B cell (primary cell): ENCODE data around the gene FAM78B. TPM values are rescaled to one million over a fixed set of nuclear protein-coding genes. Genes with fewer than 3 reads are reported as not detected.

Experiments used
- ATAC-seq: fragments of 200-7000 bp; cut with Tn5 transposase; one replicate; pipeline ENCODE4 v1.10.0; 2021; ENCODE audit warnings: low read depth, mild to moderate bottlenecking, moderate number of reproducible peaks, moderate library complexity
- CTCF ChIA-PET: fragments of 350-600 bp; sonication (Branson Sonifier 250); formaldehyde crosslinking; loops from one replicate; lab custom pipeline; 2021; ENCODE audit warnings: antibody characterized with exemption, inconsistent platforms; lab: Charles Lee
- POLR2A ChIA-PET: fragments of 350-600 bp; sonication (Branson Sonifier 250); formaldehyde crosslinking; loops from one replicate; lab custom pipeline; 2021; ENCODE audit warnings: antibody characterized with exemption; lab: Charles Lee
- DNase-seq: peaks from one replicate; pipeline ENCODE4 v3.0.0; 2013
- H2AFZ ChIP-seq: 2 replicates; pipeline ENCODE4 v1.6.1; 2012; ENCODE audit warnings: mild to moderate bottlenecking, low read depth, low read length; ENCODE audit not compliant: insufficient read depth, poor library complexity, severe bottlenecking
- H3K27ac ChIP-seq, 2 donors: 1 replicate in 1 of 2; 2 replicates in 1 of 2; pipeline ENCODE4 v1.5.1; 2012 to 2013; ENCODE audit warnings: low read length in 2 of 2, mild to moderate bottlenecking in 2 of 2, moderate library complexity in 1 of 2
- H3K27me3 ChIP-seq, 4 experiments: fragments of 200-600 bp in 1 of 4; sonication (generic) in 1 of 4; replicated peaks in 1 of 4; 1 replicate in 2 of 4; 2 replicates in 2 of 4; pipeline versions ENCODE4 v1.6.1 to v1.7.0; 2013 to 2016; ENCODE audit warnings: low read length in 3 of 4, mild to moderate bottlenecking in 2 of 4, mixed read lengths in 1 of 4, moderate library complexity in 1 of 4; ENCODE audit not compliant: insufficient read depth in 4 of 4, control insufficient read depth in 3 of 4; ENCODE audit errors: control extremely low read depth in 1 of 4
- H3K36me3 ChIP-seq, 2 experiments: replicated peaks in 1 of 2; 1 replicate in 1 of 2; 2 replicates in 1 of 2; pipeline versions ENCODE4 v1.6.1 to v1.7.1; 2013; ENCODE audit warnings: low read length in 1 of 2; ENCODE audit not compliant: insufficient read depth in 2 of 2, control insufficient read depth in 1 of 2; ENCODE audit errors: control extremely low read depth in 1 of 2, extremely low read depth in 1 of 2
- H3K4me1 ChIP-seq, 2 donors: fragments of 200-600 bp in 1 of 2; sonication (generic) in 1 of 2; 1 replicate in 1 of 2; 2 replicates in 1 of 2; pipeline versions ENCODE4 v1.5.1 to v1.6.1; 2013 to 2017; ENCODE audit warnings: low read length in 2 of 2; ENCODE audit not compliant: control insufficient read depth in 2 of 2, insufficient read depth in 2 of 2
- H3K4me2 ChIP-seq: replicated peaks from 2 replicates; pipeline ENCODE3; 2012; ENCODE audit warnings: mild to moderate bottlenecking, low read depth, low read length; ENCODE audit not compliant: poor library complexity, severe bottlenecking
- H3K4me3 ChIP-seq, 5 experiments: fragments of 200-600 bp in 1 of 5; sonication (generic) in 1 of 5; 1 replicate in 3 of 5; 2 replicates in 2 of 5; pipeline versions ENCODE4 v1.5.1 to v1.7.0; 2011 to 2016; ENCODE audit warnings: low read length in 4 of 5, mild to moderate bottlenecking in 4 of 5, low read depth in 2 of 5, control low read depth in 1 of 5, moderate library complexity in 1 of 5; ENCODE audit not compliant: insufficient read depth in 1 of 5; ENCODE audit errors: control extremely low read depth in 1 of 5, extremely low read depth in 1 of 5
- H3K79me2 ChIP-seq: fragments of 200-600 bp; sonication (generic); one replicate; pipeline ENCODE4 v1.6.0; 2016; ENCODE audit warnings: low read length; ENCODE audit not compliant: control insufficient read depth, insufficient read depth
- H3K9ac ChIP-seq: fragments of 200-600 bp; sonication (generic); 2 replicates; pipeline ENCODE4 v1.6.1; 2017; ENCODE audit warnings: mild to moderate bottlenecking, low read length, moderate library complexity
- H3K9me3 ChIP-seq, 3 donors: one replicate each; pipeline versions ENCODE4 v1.6.1 to v1.7.1; 2013; ENCODE audit warnings: low read length in 2 of 3; ENCODE audit not compliant: control insufficient read depth in 2 of 3, insufficient read depth in 1 of 3; ENCODE audit errors: control extremely low read depth in 1 of 3
- H4K20me1 ChIP-seq: 2 replicates; pipeline ENCODE4 v1.6.0; 2012; ENCODE audit warnings: mild to moderate bottlenecking, low read length; ENCODE audit not compliant: insufficient read depth, control insufficient read depth, poor library complexity, severe bottlenecking
- H3K27ac Mint-ChIP-seq: one replicate; pipeline ENCODE4 v1.8.0; 2021; ENCODE audit warnings: mixed read lengths
- H3K27me3 Mint-ChIP-seq: one replicate; pipeline ENCODE4 v1.8.0; 2021; ENCODE audit warnings: mixed read lengths
- H3K4me1 Mint-ChIP-seq: one replicate; pipeline ENCODE4 v1.8.0; 2021; ENCODE audit warnings: mixed read lengths
- H3K4me3 Mint-ChIP-seq: one replicate; pipeline ENCODE4 v1.8.0; 2021; ENCODE audit warnings: mixed read lengths
- H3K9me3 Mint-ChIP-seq: one replicate; pipeline ENCODE4 v1.8.0; 2022; ENCODE audit warnings: mixed read lengths; ENCODE audit not compliant: insufficient read depth
- CTCF ChIP-seq: fragments of 200-600 bp; IDR thresholded peaks from one replicate; pipeline ENCODE4 v1.8.0; 2022; ENCODE audit warnings: antibody characterized with exemption, mild to moderate bottlenecking
- EZH2 ChIP-seq: IDR thresholded peaks from 2 replicates; pipeline ENCODE4 v1.6.1; 2012; ENCODE audit warnings: borderline replicate concordance, low read depth, mild to moderate bottlenecking, moderate library complexity, low read length; ENCODE audit not compliant: insufficient read depth, poor library complexity, severe bottlenecking
- WGBS: methylation state at CpG from one replicate; pipeline ENCODE4 v1.1.5; 2013; ENCODE audit warnings: missing lambda C conversion rate; ENCODE audit not compliant: insufficient coverage; 5-methylcytosine and 5-hydroxymethylcytosine counted together
- intact Hi-C: fragments of 100-400 bp; cut with micrococcal nuclease; formaldehyde crosslinking; loops from one replicate; pipeline ENCODE4 v1.10.0; 2022
- polyA plus RNA-seq: library from polyadenylated mRNA; depleted of rRNA; stranded (reverse); fragments of >200 nt; gene quantifications from 2 replicates; pipeline ENCODE4 v1.2.3, GENCODE V29; 2012
- total RNA-seq, 2 donors: library from RNA; stranded (reverse); fragments of 120-200 nt in 1 of 2; gene quantifications; 1 replicate in 1 of 2; 2 replicates in 1 of 2; pipeline versions ENCODE4 v1.2.3 to v1.2.4, GENCODE V29; 2013 to 2022

FAM78B gene
- total and polyA plus RNA-seq, 2 donors (not counting 1 experiment from before 2014, with no cell fraction given): 0.22 to 0.81 TPM

DNA sequence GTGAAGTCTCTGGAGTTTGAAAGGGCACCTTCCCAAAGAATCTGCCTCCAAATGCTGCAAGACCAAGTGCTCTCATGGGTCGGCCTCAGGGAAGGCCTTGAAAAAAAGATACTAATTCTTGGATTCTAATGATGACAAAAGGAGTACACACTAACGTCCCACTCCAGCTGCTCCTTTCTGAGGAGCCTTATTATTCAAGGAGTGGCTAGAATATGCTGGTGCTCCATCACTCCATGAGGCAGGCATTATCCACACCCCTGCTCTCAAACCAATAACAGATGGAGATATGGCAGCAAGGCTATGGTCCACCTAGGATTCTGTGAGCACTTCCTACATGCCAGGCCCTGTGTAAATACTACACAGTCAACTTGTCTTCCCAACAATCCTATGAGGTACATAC is 54.4 kb downstream of the FAM78B start:
- H3K79me2 ChIP-seq: no peaks in the 10 kb centered on the region
- Mint-ChIP-seq H3K9me3 (no peaks in the 10 kb centered on the region), H3K4me3 (no peak overlapping the region), H3K27ac (no peak overlapping the region), H3K27me3 (peaks cover under 1% of the 10 kb centered on the region), H3K4me1 (no peaks in the 10 kb centered on the region)
- WGBS: no CpG with 5 or more reads among the region's 2 CpGs
- no peaks in the 10 kb centered on the region for H3K9me3 ChIP-seq
- H3K27me3 ChIP-seq: no peaks in the 10 kb centered on the region
- H4K20me1 ChIP-seq: no peaks in the 10 kb centered on the region
- no peaks in the 10 kb centered on the region for H3K4me1 ChIP-seq
- no peak for TF ChIP-seq CTCF
- no peak for TF ChIP-seq EZH2
- ATAC-seq (no peak), DNase-seq (no peak)
- no peaks in the 10 kb centered on the region for H3K36me3 ChIP-seq
- ChIA-PET POLR2A (no interaction called here), CTCF (no interaction called here)
- no peak overlapping the region for H3K27ac ChIP-seq
- H3K9ac ChIP-seq: no peak overlapping the region
- H3K4me3 ChIP-seq: no peak overlapping the region
- no peak overlapping the region for H2AFZ ChIP-seq
- H3K4me2 ChIP-seq: no peak overlapping the region
- intact Hi-C loops: no loop called here

DNA sequence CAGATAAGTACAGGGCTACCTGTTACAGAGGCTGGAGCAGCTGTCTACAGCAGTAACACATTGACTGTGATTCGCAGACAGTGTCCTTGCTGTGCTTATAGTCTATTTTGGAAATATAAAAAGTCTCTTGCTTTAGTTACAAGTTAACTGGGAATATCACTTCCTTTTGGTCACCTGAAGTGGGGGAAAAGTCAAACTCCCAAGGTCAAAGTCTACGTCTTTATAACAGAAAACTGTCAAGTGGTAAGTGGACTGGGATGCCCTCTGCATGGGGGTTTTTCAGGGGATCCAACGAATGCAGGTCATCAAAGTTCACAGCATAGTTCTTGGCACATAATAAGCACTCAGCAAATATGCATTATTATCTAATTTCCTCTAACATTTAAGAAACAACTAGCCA is 55.4 kb downstream of the FAM78B start:
- WGBS: 93% methylated on average over 2 of the region's 3 CpGs
- Histone ChIP-seq H3K9me3 (no peaks in the 10 kb centered on the region), H2AFZ (no peak overlapping the region), H3K79me2 (no peaks in the 10 kb centered on the region), H4K20me1 (no peaks in the 10 kb centered on the region), H3K4me2 (no peak overlapping the region), H3K36me3 (no peaks in the 10 kb centered on the region), H3K9ac (no peak overlapping the region), H3K4me1 (no peaks in the 10 kb centered on the region), H3K4me3 (no peak overlapping the region), H3K27me3 (no peaks in the 10 kb centered on the region), H3K27ac (no peak overlapping the region)
- intact Hi-C loops: no loop called here
- H3K4me1 Mint-ChIP-seq: no peaks in the 10 kb centered on the region
- ATAC-seq (no peak), DNase-seq (no peak)
- ChIA-PET POLR2A (no interaction called here), CTCF (no interaction called here)
- no peaks in the 10 kb centered on the region for H3K27me3 Mint-ChIP-seq
- no peak overlapping the region for H3K4me3 Mint-ChIP-seq
- no peak for TF ChIP-seq EZH2
- no peak for TF ChIP-seq CTCF
- no peaks in the 10 kb centered on the region for H3K9me3 Mint-ChIP-seq
- no peak overlapping the region for H3K27ac Mint-ChIP-seq
